Heart left ventricle (tissue), 13 donors: ENCODE data around the gene LYRM4.

ENCODE experiments used
- POLR2A ChIP-seq, 2 donors: fragments of 450-650 bp; IDR thresholded peaks; one replicate each; pipeline ENCODE4 v1.6.1; 2017; ENCODE audit warnings: antibody characterized with exemption in 2 of 2, mild to moderate bottlenecking in 2 of 2, moderate library complexity in 2 of 2
- TF ChIP-seq, protein P1 (sequence below), 12 donors: fragments of 200-600 bp; sonication (generic) in 4 of 12; IDR thresholded peaks; one replicate each; pipeline versions ENCODE4 v1.5.0 to v1.8.0; 2018 to 2022; ENCODE audit warnings: antibody characterized with exemption in 12 of 12, mild to moderate bottlenecking in 5 of 12
- donor health status: ischemic (EF 13 %, LVEDD 7.1; RV severe dilation, severe dysfunction).
- donor health status: DM: no; HTN: yes; CAD: no.
- donor health status: DM: no; HTN: no; CAD: no.
- donor health status: ischemic (EF 25% LVEDD 6.9; RV normal size, moderate dysfunction).
- donor health status: ischemic (EF 25% LVEDD 5.7; RV mildly dilated, moderate dysfunction).
- donor health status: ischemic (EF 35%, LVEDD 5.7; RV mildly dilated, moderate dysfunction).
- donor health status: nonischemic (EF 11% LVEDD 7.7; RV severe dilation, severe dysfunction).
- donor health status: DM: yes; HTN: yes; CAD: no.
- donor health status: PGD.
- donor health status: ischemic (EF 29% LVEDD 5.4; RV normal size, mild dysfunction).
- donor health status: nonischemic (EF 23%, LVEDD 6.1; RV moderate dilation, normal function).

DNA sequence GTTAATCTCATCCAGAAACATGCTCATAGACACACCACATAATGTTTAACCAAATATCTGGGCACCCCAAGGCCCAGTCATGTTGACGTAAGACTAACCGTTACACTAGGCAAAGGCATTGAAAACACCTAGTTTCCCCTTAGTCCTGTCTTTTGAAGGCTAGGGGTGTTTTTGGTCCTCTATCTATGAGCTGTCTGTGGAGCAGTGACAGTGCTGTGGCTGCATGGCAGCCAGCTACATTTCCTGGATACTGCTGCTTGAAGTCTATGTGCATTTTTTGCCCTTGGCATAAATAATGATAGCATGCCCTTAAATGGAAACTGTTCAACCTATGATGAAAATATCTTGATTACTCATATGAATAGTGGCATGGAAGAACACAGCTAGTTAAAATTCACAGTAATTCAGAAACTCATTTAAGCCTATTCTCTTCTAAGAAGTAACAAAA lies 19.2 kb upstream of the LYRM4 start:
- TF ChIP-seq, protein P1, sequence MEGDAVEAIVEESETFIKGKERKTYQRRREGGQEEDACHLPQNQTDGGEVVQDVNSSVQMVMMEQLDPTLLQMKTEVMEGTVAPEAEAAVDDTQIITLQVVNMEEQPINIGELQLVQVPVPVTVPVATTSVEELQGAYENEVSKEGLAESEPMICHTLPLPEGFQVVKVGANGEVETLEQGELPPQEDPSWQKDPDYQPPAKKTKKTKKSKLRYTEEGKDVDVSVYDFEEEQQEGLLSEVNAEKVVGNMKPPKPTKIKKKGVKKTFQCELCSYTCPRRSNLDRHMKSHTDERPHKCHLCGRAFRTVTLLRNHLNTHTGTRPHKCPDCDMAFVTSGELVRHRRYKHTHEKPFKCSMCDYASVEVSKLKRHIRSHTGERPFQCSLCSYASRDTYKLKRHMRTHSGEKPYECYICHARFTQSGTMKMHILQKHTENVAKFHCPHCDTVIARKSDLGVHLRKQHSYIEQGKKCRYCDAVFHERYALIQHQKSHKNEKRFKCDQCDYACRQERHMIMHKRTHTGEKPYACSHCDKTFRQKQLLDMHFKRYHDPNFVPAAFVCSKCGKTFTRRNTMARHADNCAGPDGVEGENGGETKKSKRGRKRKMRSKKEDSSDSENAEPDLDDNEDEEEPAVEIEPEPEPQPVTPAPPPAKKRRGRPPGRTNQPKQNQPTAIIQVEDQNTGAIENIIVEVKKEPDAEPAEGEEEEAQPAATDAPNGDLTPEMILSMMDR (IDR thresholded peaks at IDR 0.05): no peak
- no peak for TF ChIP-seq POLR2A (IDR thresholded peaks at IDR 0.05)
